ENCODE measurements around the gene PTPN14.

The PTPN14 gene

GRCh38 chr1:214429951-214430770, 121.2 kb downstream of the PTPN14 start:
- DNase-seq (ENCODE audit: low read depth in 2 of 2): no peak

DNA sequence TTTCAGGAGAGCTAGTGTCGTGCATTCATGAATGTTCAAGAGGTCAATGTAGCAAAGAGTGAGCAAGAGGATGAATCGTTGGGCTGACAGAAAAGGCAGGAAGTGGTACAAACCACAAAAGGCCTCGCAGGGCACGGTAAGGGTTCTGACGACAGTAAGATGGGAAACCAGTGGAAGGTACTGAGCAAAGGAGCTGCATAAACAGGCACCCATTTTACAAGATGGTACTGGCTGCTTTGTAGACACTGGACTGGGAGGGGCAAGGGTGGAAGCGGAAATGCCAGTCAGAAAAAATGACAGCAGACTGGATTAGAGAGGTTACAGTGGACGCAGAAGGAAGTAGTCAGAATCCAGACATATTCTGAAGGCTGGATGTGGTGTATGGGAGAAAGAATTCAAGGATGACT, 123.5 kb downstream of the PTPN14 start:
- DNase-seq (ENCODE audit: low read depth in 2 of 2): peak; percentile 13 to 29

- no peak for DNase-seq (ENCODE audit: low read depth in 2 of 2)
Observed at GRCh38 chr1:214426426-214426812, 125.0 kb downstream of the PTPN14 start.

DNA sequence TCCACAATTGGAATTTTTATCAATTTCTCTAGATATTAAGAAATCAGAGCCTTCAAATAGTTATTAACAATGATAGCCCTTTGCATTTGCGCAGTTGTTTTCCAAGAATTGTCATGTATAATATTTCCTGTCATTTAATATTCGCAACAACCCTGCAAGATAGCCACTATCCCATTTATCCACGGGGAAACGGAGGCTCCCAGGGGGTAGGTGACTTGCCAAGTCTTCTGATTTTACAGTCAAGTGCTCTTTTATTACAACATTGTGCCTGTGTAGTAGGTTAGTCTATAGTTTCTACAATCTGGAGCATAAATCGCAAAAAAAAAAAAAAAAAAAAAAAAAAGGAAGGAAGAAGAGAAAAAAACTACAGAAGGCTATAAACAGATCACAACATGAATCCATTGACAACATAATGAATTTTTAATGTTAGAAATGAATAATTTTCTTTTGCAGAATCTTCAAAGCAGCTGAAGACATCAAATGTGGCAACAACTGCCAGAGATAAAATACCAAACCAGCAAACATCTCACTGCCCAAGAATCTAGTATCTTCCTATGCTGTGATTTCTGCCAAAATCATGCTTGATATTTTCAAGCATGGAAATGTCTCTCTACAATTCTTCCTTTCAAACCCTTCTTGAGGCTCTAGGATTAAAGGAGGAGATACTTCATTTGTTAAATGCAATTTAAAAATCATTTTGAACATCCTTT, 125.5 kb downstream of the PTPN14 start:
- no peak for DNase-seq (ENCODE audit: low read depth in 2 of 2)

GRCh38 chr1:214425101-214425500, 126.3 kb downstream of the PTPN14 start:
- DNase-seq (ENCODE audit: low read depth in 2 of 2): no peak

DNA sequence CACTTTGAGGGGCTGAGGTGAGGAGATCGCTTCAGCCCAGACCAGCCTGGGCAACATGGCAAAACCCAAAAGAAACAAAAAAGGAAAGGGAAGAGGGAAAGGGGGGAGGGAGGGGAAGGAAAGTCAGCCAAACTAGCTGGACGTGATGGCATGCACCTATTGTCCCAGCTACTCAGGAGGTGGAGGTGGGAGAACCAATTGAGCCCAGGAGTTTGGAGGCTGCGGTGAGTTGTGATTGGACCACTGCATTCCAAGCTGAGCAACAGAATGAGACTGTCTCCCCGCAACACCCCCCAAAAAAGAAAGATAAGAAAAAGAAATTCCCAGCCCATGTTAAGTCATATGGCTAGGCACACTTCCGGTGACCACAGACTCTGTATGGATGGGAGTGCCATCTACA, 128.4 kb downstream of the PTPN14 start:
- no peak for DNase-seq (ENCODE audit: low read depth in 2 of 2)

DNA sequence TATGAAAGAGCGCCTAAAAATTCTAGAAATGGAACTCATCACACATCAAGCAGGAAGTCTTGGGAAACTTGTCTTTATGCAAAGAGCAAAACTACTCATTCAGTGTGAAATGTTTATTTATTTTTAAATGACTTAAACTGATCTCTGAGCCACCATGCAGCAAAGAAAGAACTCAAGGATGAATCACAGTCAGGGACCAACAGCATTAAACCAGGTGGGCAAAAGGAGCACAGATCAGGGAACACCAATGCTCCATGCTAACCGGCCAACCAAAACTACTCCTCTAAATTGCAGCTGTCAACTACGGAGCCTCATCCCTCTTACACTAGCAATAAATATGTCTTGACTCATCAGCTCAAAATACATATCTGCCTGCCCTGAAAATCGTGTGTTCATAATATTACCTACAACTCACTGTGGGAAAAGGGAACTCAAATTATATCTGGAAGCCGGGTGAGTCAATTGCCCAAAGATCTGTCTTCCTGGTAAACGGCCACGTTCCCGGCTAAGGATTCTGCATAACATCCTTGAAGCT, 129.2 kb downstream of the PTPN14 start:
- DNase-seq (ENCODE audit: low read depth in 2 of 2): no peak

GRCh38 chr1:214420833-214421232, 130.6 kb downstream of the PTPN14 start:
- no peak for DNase-seq (ENCODE audit: low read depth in 2 of 2)

DNA sequence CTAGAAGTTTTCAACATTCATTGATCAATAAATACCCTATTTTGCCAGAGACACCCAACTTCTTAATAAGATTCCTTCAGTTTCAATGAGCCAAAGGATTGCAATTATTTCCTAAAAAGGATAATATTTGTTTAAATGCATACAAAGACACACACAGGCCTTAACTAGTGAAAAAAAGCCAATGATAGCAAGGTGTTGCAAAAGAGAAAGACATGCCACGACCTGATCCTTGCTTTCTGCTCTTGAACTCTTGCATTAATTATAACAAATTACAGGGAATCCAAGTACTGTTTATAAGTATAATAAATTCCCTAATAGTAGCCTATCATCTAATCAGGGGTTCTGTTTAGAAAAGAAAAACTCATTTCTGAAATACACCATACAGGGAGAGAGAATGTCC, 131.1 kb downstream of the PTPN14 start:
- DNase-seq (ENCODE audit: low read depth in 2 of 2): no peak

DNA sequence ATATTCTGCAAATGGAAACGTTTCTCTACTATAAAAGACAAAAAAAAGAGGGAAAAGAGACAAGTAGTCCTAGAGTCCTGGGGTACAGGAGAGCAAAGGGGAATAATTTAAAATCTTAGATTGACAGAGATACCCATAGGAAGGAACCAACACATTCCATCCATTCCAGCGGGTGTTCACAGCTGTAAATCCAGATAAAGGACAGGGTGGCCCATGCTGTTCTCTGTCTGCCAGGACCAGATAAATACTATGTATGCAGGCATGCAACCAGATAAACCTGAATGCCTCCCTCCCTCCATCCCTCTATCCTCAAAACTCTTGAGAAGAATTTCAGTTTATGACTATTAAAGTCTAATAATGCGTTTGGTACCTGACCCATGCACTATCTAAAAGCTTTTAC, 131.8 kb downstream of the PTPN14 start:
- DNase-seq (ENCODE audit: low read depth in 2 of 2): no peak

GRCh38 chr1:214418391-214418790, 133.0 kb downstream of the PTPN14 start:
- no peak for DNase-seq (ENCODE audit: low read depth in 2 of 2)

- DNase-seq (ENCODE audit: low read depth in 2 of 2): no peak
Observed at GRCh38 chr1:214417545-214418210, 133.7 kb downstream of the PTPN14 start.

- no peak for DNase-seq (ENCODE audit: low read depth in 2 of 2)
Observed at GRCh38 chr1:214416858-214417257, 134.5 kb downstream of the PTPN14 start.

GRCh38 chr1:214416417-214416816, 135.0 kb downstream of the PTPN14 start:
- DNase-seq (ENCODE audit: low read depth in 2 of 2): no peak

GRCh38 chr1:214415131-214415530, 136.3 kb downstream of the PTPN14 start:
- DNase-seq (ENCODE audit: low read depth in 2 of 2): no peak

- DNase-seq (ENCODE audit: low read depth in 2 of 2): no peak
Observed at GRCh38 chr1:214414691-214415090, 136.7 kb downstream of the PTPN14 start.

GRCh38 chr1:214413315-214413714, 138.1 kb downstream of the PTPN14 start:
- DNase-seq (ENCODE audit: low read depth in 2 of 2): no peak

DNA sequence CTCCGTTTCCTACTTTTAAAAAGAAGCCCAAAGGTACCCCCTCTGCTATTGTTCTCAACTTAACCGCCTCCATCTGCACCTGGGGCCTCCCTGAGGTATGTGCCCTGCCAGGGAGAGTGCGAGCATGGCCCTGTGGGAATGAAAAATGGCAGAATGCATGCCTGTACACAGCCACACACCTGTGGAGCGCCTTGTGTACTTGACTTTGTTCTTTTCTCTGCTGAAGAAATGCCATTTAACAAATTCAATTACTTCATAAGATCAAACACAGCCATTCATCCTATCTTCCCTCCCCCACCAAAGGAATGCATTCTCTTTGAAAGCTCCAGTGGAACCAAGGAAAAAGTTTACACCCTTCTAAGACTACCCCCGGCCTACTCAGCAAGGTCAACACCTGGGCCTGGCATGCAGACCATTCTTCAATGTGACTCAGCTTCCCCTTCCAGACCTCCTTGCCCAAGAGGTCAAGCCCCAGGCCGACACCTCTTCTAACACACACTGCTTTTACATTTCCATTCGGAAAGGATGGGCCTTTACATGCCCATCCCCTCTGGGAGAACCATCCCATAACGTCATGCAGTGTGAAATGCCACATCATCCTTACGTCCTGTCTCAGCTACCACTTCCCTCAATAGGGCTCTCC, 146.7 kb downstream of the PTPN14 start:
- DNase-seq (ENCODE audit: low read depth in 2 of 2): no peak

DNA sequence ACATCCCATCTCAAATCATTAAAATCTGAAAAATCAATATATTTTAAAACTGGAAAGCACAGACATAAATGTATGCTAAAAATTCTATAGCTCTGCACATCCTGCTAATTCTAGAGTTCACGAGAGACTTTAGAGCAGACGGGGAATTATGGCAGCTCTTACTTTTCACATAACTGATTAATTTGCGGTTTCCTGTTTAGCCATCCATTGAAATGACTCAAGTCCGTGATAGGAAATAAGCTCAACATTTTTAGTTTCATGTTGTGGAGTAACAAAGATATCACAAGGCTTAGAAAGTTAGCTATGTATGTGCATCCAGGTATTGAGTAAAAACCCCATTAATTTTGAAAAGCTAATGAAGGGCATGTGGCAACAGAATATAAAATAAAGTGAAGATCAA, 147.2 kb downstream of the PTPN14 start:
- DNase-seq (ENCODE audit: low read depth in 2 of 2): no peak

- DNase-seq (ENCODE audit: low read depth in 2 of 2): no peak
Observed at GRCh38 chr1:214403431-214403830, 148.0 kb downstream of the PTPN14 start.

DNA sequence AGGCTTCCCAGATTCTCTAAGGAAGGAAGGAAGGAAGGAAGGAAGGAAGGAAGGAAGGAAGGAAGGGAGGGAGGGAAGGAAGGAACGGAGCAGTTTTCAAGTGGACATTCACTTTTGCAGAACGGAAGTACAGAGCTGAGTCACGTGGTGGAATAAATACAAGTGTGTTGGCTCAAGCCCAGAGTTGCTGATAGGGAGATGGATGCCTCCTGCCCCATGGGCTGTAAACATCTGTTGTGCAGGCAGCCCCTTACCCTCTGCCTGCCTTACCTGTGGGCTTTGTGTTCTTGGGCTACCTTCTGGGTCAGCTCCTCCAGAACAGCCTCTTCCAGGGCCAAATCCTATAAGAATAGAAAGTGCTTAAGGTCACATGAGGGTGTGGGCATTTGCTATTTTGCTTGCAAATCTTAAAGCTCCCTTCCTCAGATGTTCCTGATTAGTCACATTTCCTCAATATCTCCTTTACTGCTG, 148.8 kb downstream of the PTPN14 start:
- DNase-seq (ENCODE audit: low read depth in 2 of 2): no peak

DNA sequence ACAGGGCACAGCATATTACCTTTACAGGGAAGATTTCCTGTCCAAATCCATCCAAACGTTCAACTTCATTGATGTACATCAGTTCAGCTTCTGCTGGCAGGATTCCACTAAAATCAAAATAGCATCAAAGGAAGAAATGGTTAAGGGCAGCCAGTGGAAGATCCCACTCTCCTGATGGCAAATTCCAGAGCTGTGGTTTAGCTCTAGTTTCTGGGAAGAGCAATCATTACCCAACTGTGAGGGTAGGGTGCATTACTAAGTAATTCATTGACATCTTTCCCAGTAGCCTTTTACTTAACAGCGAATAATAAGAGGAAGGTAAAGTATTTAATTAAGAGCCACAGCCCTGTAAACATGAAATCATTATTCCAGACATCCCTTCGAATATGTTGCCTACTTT, 149.7 kb downstream of the PTPN14 start:
- no peak for DNase-seq (ENCODE audit: low read depth in 2 of 2)
